ENCODE results near the gene DHRS13. TPM values are rescaled to one million over a fixed set of nuclear protein-coding genes. Genes with fewer than 3 reads are reported as not detected.

Gene DHRS13
- polyA plus RNA-seq, 1 donor from 2014 or later: 91.1 TPM

DNA sequence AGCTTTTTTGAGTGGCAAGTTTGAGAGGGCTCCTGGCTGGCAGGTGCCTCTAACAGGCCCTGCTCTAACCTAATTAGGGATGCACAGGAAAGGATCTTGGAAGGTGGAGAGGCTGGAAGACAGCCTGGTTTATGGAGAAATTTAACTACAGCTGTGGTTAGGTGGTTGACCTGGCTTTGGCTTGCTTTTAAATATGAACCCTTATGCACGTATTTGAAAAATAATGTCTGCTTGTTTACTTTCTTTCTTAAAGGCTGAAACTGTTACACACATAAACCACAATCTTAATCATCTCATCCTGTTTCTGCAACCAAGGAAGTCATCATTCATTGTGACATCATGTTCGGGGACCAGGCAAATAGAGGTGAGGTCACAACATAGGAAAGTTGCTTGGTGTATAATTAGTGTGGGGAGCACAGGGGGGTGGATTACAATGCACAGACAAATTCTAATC, 23.1 kb upstream of the DHRS13 start:
- no peak overlapping the region for H3K4me3 ChIP-seq (ENCODE audit: low read length)
- H3K79me2 ChIP-seq (replicated peaks; ENCODE audit: insufficient read depth, low read length): peaks cover 22% of the 10 kb centered on the region
- H3K9ac ChIP-seq (ENCODE audit: low read length): no peak overlapping the region
- no peak overlapping the region for H3K4me2 ChIP-seq (ENCODE audit: low read length)
- H4K20me1 ChIP-seq (ENCODE audit: insufficient read depth): peaks cover 3% of the 10 kb centered on the region
- H3K9me3 ChIP-seq (ENCODE audit: low read length): no peaks in the 10 kb centered on the region
- no peak overlapping the region for H3K27ac ChIP-seq (ENCODE audit: low read length)
- no peaks in the 10 kb centered on the region for H3F3A ChIP-seq (ENCODE audit: insufficient read depth, low read length, poor library complexity, severe bottlenecking)
- H3K9me2 ChIP-seq (ENCODE audit: insufficient read depth, low read length): no peaks in the 10 kb centered on the region
- no peak overlapping the region for H2AFZ ChIP-seq (ENCODE audit: low read depth, low read length)
- H3K36me3 ChIP-seq (ENCODE audit: insufficient read depth, low read length): peaks cover 8% of the 10 kb centered on the region
- no peak for TF ChIP-seq REST (IDR thresholded peaks at IDR 0.05; ENCODE audit: borderline replicate concordance)
- TF ChIP-seq POLR2AphosphoS5 (IDR thresholded peaks at IDR 0.05): no peak
- H3K27me3 ChIP-seq (ENCODE audit: insufficient read depth, low read depth, low read length): no peaks in the 10 kb centered on the region

- Histone ChIP-seq H3K79me2 (replicated peaks; ENCODE audit: insufficient read depth, low read length) (no peaks in the 10 kb centered on the region), H3K9ac (ENCODE audit: low read length) (no peak overlapping the region), H3K9me3 (ENCODE audit: low read length) (no peaks in the 10 kb centered on the region), H3F3A (ENCODE audit: insufficient read depth, low read length, poor library complexity, severe bottlenecking) (no peaks in the 10 kb centered on the region), H3K4me3 (ENCODE audit: low read length) (no peak overlapping the region), H3K27me3 (ENCODE audit: insufficient read depth, low read depth, low read length) (no peaks in the 10 kb centered on the region), H3K36me3 (ENCODE audit: insufficient read depth, low read length) (peaks cover 10% of the 10 kb centered on the region), H3K4me2 (ENCODE audit: low read length) (no peak overlapping the region), H2AFZ (ENCODE audit: low read depth, low read length) (no peak overlapping the region), H3K9me2 (ENCODE audit: insufficient read depth, low read length) (no peaks in the 10 kb centered on the region), H4K20me1 (ENCODE audit: insufficient read depth) (no peaks in the 10 kb centered on the region), H3K27ac (ENCODE audit: low read length) (no peak overlapping the region)
- TF ChIP-seq POLR2AphosphoS5 (IDR thresholded peaks at IDR 0.05): no peak
- no peak for TF ChIP-seq MXI1 (conservative IDR thresholded peaks at IDR 0.05; ENCODE audit: poor library complexity, severe bottlenecking)
- TF ChIP-seq EP300 (conservative IDR thresholded peaks at IDR 0.05; ENCODE audit: poor library complexity, severe bottlenecking): no peak
- TF ChIP-seq TAF1 (IDR thresholded peaks at IDR 0.05; ENCODE audit: low read depth): no peak
- TF ChIP-seq REST (IDR thresholded peaks at IDR 0.05; ENCODE audit: borderline replicate concordance): no peak
- TF ChIP-seq EZH2 (IDR thresholded peaks at IDR 0.05; ENCODE audit: borderline replicate concordance, insufficient read depth, low read length, poor library complexity, severe bottlenecking): no peak
- TF ChIP-seq, protein P1, sequence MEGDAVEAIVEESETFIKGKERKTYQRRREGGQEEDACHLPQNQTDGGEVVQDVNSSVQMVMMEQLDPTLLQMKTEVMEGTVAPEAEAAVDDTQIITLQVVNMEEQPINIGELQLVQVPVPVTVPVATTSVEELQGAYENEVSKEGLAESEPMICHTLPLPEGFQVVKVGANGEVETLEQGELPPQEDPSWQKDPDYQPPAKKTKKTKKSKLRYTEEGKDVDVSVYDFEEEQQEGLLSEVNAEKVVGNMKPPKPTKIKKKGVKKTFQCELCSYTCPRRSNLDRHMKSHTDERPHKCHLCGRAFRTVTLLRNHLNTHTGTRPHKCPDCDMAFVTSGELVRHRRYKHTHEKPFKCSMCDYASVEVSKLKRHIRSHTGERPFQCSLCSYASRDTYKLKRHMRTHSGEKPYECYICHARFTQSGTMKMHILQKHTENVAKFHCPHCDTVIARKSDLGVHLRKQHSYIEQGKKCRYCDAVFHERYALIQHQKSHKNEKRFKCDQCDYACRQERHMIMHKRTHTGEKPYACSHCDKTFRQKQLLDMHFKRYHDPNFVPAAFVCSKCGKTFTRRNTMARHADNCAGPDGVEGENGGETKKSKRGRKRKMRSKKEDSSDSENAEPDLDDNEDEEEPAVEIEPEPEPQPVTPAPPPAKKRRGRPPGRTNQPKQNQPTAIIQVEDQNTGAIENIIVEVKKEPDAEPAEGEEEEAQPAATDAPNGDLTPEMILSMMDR (IDR thresholded peaks at IDR 0.05; ENCODE audit: poor library complexity, severe bottlenecking): no peak
- no peak for TF ChIP-seq RAD21 (conservative IDR thresholded peaks at IDR 0.05)
- no peak for TF ChIP-seq SMC3 (conservative IDR thresholded peaks at IDR 0.05; ENCODE audit: poor library complexity)
Observed at GRCh38 chr17:28920201-28920600, 17.3 kb upstream of the DHRS13 start.
